ENCODE measurements around the gene IFIT1. TPM values are rescaled to one million over a fixed set of nuclear protein-coding genes. Genes with fewer than 3 reads are reported as not detected.

IFIT1 gene
- total and polyA plus RNA-seq, 2 experiments from 2014 or later, result 1.5 to 3.9 TPM

- TF ChIP-seq, protein P1, sequence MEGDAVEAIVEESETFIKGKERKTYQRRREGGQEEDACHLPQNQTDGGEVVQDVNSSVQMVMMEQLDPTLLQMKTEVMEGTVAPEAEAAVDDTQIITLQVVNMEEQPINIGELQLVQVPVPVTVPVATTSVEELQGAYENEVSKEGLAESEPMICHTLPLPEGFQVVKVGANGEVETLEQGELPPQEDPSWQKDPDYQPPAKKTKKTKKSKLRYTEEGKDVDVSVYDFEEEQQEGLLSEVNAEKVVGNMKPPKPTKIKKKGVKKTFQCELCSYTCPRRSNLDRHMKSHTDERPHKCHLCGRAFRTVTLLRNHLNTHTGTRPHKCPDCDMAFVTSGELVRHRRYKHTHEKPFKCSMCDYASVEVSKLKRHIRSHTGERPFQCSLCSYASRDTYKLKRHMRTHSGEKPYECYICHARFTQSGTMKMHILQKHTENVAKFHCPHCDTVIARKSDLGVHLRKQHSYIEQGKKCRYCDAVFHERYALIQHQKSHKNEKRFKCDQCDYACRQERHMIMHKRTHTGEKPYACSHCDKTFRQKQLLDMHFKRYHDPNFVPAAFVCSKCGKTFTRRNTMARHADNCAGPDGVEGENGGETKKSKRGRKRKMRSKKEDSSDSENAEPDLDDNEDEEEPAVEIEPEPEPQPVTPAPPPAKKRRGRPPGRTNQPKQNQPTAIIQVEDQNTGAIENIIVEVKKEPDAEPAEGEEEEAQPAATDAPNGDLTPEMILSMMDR (conservative IDR thresholded peaks at IDR 0.05; ENCODE audit: low read depth in 2 of 2), result no peak
- no peak for TF ChIP-seq JUNB (IDR thresholded peaks at IDR 0.05; ENCODE audit: unreplicated experiment)
- TF ChIP-seq ZNF114 (CRISPR knock-in tag; IDR thresholded peaks at IDR 0.05), result no peak
These were observed 551 bp downstream of the IFIT1 start (continued) for GRCh38 chr10:89392974-89393373.

DNA sequence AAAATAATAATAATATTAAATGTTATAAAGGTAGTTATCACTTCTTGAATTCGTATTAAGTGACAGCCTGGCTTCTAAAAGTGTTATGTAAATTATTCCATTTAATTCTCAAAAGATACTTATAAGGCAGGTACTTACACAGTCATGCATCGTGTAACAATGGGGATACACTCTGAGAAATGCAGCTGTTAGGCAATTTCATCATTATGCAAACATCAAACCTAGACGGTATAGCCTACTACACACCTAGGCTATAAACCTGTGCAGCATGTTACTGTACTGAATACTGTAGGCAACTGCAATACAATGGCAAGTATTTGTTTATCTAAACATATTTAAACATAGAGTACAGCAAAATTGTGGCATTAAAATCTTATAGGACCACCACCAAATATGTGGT lies 1.5 kb downstream of the IFIT1 start:
- Histone ChIP-seq H3K79me2 (replicated peaks; ENCODE audit: insufficient read depth) (no peaks in the 10 kb centered on the region), H3K27ac (ENCODE audit: low read depth) (no peak overlapping the region), H3K9me2 (ENCODE audit: insufficient read depth) (no peaks in the 10 kb centered on the region), H3K4me1 (ENCODE audit: insufficient read depth) (peaks cover 8% of the 10 kb centered on the region), H3K36me3 (ENCODE audit: insufficient read depth) (no peaks in the 10 kb centered on the region), H3K4me2 (no peak overlapping the region), H3K27me3 (ENCODE audit: insufficient read depth) (no peaks in the 10 kb centered on the region), H3K4me3 (no peak overlapping the region), H4K20me1 (replicated peaks; ENCODE audit: insufficient read depth) (no peaks in the 10 kb centered on the region), H3F3A (replicated peaks; ENCODE audit: low read depth) (no peaks in the 10 kb centered on the region), H2AFZ (no peak overlapping the region)
- Mint-ChIP-seq H3K36me3 (ENCODE audit: low read depth) (peaks cover 5% of the 10 kb centered on the region; the same call in 2 of the 3 replicates), H3K27me3 (ENCODE audit: insufficient read depth, low read depth, poor library complexity) (no peaks in the 10 kb centered on the region), H3K27ac (no peak overlapping the region), H3K9me3 (peaks cover 8% of the 10 kb centered on the region; the same call in 2 of the 3 replicates), H3K4me1 (peaks cover 7% of the 10 kb centered on the region; the same call in 2 of the 3 replicates), H3K4me3 (no peak overlapping the region)
- ATAC-seq (no peak), DNase-seq (ENCODE audit: low spot score) (no peak)
- TF ChIP-seq EZH2phosphoT487 (IDR thresholded peaks at IDR 0.05; ENCODE audit: unreplicated experiment) (no peak), ZNF462 (CRISPR knock-in tag; IDR thresholded peaks at IDR 0.05) (no peak), REST (IDR thresholded peaks at IDR 0.05; ENCODE audit: unreplicated experiment) (no peak), NANOG (IDR thresholded peaks at IDR 0.05; ENCODE audit: borderline replicate concordance) (no peak), STAT1 (IDR thresholded peaks at IDR 0.05; ENCODE audit: unreplicated experiment) (no peak), ZNF331 (CRISPR knock-in tag; IDR thresholded peaks at IDR 0.05; ENCODE audit: low read depth) (no peak), POLR2AphosphoS5 (IDR thresholded peaks at IDR 0.05; ENCODE audit: low read depth) (no peak)
- TF ChIP-seq, protein P1 (conservative IDR thresholded peaks at IDR 0.05; ENCODE audit: low read depth in 2 of 2), result no peak
